GM19463 (cell line): ENCODE data around the gene NYNRIN.

Experiments
- ATAC-seq: cut with Tn5 transposase; IDR thresholded peaks from one replicate; pipeline ENCODE4 v1.9.1; 2021; ENCODE audit warnings: mild to moderate bottlenecking, moderate library complexity; ENCODE audit not compliant: unreplicated experiment

The NYNRIN gene

DNA sequence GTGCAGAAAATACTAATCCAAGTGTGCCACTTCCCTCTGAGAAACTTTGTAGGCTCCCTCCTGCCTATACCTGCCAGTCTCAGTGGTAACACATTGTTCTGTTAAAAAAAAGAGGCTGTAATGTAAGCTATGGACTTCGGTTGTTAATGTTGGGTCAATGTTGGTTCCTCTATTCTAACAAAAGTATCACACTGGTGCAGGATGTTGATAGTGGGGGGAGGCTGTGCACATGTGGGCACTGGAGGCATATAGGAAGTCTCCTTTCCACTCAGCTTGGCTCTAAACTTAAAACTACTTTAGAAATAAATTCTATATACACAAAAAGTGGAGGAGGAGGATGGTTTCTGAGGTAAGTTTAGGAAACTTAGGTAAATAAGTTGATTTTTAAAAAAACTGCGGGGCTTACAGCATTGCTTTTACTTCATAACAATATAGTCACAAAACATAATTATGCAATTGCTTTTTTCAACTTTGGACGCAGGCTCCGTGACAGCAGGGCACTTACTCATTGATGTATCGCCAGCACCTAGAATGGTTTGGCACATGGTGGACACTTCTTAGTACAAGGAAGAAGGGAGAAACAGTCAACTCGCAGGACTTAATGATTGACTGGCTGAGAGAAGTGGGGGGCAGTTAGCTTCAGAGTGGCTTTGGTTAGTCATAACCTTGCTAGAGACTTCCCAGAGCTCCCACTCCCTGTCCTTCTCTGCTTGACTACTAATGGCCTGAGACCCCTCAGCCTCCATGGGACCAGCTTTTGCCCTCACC is 7.9 kb upstream of the NYNRIN start:
- no peak for ATAC-seq

- ATAC-seq, result no peak
Measured at GRCh38 chr14:24392325-24393091, 6.3 kb upstream of the NYNRIN start.

DNA sequence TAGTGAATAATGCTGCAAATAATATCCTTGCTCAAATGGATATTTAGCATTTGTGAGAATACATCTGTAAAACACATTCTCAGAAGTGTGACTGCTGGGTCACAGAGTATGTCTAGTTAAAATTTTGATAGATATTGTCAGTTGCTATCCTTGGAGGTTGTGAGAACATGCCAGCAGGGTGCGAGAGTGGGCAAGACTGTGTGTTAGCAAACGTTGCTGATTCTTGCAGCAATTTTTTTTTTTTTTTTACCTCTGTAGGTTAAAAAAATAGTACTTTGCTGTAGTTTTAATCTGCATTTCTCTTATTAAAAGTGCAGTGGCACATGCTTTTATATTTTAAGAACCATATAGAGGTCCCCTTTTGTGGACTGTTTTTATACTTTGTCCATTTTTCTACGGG is 4.5 kb upstream of the NYNRIN start:
- no peak for ATAC-seq

GRCh38 chr14:24395609-24396582 is 2.9 kb upstream of the NYNRIN start:
- no peak for ATAC-seq

- no peak for ATAC-seq
Measured at GRCh38 chr14:24397639-24398292, 1.0 kb upstream of the NYNRIN start.

- ATAC-seq, result no peak
Measured at GRCh38 chr14:24398293-24398652, 530 bp upstream of the NYNRIN start.

DNA sequence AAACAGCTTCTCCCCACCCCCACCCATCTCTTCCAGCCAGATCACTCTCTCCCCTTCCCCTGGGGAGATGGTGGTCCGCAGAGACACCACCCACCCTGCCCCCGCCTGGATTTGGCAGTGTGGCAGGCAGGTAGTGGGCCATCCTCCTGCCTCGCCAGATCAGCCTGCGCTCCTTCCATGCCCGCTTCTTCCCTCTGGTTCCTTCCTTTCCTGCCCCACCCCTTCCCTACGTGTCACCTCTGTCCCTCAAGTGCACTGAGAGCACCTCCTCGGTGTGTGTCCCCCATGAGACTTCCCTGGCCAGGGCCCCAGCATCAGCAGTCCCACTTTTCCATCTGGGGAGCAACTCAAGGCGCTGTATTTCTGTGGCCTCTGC is 632 bp downstream of the NYNRIN start:
- ATAC-seq, result no peak

GRCh38 chr14:24399999-24400718 is 1.4 kb downstream of the NYNRIN start:
- ATAC-seq, result no peak

GRCh38 chr14:24401810-24402702 is 3.3 kb downstream of the NYNRIN start:
- no peak for ATAC-seq

DNA sequence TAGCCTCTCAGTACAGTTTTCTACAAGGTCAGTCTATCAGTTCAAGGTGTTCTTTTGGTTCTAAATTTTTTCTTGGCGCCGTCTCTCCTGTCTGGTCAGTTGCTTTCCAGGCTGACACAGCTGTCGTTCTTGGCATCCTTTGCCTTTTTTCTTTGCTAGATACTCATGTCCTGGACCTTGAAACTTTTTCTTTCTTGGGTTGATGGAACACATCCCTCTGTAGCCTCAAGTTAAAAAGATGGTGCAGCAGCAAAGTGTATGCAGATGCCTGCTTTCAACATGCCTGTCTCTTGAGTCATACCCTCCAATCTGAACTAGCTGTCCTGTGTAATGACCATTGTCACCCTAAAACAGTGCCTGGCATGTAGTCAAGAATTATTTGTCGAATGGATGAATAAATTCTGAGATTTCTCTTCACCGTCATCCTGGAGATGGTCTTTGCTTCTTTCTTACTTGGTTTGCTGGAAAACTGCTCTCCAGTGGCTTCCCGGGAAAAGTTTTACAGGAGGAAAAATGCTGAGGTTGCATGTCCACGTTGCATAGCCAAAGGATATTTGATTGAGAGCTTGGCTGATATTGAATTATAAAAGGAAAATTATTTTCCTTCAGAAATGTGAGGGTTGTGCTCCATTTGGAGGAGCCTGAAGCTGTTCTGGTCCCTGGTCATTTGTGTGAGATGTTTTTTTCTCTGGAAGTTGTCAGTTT is 4.6 kb downstream of the NYNRIN start:
- no peak for ATAC-seq

DNA sequence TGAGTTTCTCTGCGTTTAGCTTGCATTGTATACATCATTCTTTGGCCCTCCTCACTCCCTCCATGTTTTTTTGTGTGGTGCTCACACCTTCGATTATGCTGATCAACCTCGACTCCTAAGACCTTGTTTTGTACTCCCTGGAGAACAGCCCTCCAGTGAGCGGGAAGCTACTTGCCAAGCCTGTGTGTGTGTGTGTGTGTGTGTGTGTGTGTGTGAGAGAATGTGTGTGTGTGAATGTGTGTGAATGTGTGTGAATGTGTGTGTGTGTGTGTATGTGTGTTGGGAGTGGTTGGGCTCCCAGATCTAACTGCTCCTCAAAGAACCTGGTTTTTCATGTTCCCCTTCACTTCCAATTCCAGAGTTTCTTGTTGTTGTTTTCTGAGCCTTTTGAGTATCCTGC is 6.0 kb downstream of the NYNRIN start:
- no peak for ATAC-seq

DNA sequence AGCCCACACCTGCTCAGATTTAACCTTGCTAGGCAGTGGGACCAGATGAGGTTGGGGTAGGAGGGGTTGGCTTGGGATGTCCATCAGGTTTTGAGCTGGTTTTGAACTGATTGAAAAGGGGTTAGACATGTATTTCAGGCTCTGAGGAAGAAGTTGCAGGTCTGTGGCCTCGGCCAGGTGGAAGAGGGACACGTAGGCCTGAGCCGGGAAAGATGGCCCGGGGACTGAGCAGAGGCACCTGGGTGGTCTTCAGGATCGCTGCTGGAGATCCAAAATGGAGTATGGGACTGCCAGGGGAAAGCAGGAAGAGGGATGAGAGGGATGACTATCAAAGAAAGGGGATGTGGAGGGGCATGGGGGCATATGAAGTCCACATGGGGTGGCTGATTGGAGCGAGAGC is 7.6 kb downstream of the NYNRIN start:
- no peak for ATAC-seq

- no peak for ATAC-seq
Measured at GRCh38 chr14:24407608-24408325, 9.0 kb downstream of the NYNRIN start.

DNA sequence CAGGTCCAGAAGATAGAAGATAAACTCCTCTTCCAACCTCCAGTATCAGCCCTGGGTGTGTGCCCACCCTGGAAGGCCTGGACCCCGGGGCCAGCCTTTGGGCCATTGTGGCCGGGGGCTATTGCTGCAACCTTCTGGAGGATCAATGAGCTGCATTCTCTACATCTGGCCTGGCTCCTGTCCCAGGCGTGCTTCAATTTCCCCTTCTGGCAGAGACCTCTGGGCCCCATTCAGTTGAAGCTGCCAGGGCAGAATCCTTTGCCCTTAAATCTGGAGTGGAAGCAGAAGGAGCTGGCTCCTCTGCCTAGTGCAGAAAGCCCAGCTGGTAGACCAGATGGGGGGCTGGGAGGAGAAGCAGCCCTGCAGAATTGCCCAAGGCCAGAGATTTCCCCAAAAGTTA is 10.0 kb downstream of the NYNRIN start:
- no peak for ATAC-seq

DNA sequence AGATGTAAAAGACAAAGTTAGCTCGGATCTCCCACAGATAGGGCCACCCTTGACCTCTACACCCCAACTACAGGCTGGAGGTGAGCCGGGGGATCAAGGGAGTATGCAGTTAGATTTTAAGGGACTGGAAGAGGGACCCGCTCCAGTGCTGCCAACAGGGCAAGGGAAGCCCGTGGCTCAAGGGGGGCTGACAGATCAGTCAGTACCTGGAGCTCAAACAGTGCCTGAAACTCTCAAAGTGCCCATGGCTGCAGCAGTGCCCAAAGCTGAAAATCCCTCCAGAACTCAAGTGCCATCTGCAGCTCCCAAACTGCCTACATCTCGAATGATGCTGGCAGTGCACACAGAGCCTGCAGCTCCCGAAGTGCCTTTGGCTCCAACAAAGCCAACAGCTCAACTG is 10.4 kb downstream of the NYNRIN start:
- ATAC-seq, result no peak

DNA sequence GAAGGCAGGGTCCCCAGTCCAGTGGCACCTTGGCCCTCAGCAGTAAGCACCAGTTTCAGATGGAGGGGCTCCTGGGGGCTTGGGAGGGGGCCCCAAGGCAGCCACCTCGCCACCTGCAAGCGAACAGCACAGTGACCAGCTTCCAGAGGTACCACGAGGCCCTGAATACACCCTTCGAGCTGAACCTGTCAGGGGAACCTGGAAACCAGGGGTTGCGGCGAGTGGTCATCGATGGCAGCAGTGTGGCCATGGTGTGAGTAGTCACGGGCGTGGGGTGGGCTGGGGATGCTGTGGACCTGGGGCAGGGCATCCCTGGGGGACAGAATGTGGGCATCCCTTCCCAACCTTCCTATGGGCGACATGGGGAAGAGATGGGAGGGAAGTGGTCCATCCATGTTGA is 11.2 kb downstream of the NYNRIN start:
- no peak for ATAC-seq

- peak; percentile 69 for ATAC-seq
Measured at GRCh38 chr14:24411443-24412389, 12.9 kb downstream of the NYNRIN start.
